ENCODE data around the gene PNPLA7. TPM values are rescaled to one million over a fixed set of nuclear protein-coding genes. Genes with fewer than 3 reads are reported as not detected.

Gene PNPLA7
- total RNA-seq, 1 experiment from 2014 or later = 1.8 TPM

GRCh38 chr9:137423514-137424291, 126.5 kb downstream of the PNPLA7 start:
- no peak for TF ChIP-seq SIN3A (IDR thresholded peaks at IDR 0.05; ENCODE audit: low read depth)
- TF ChIP-seq SP1 (IDR thresholded peaks at IDR 0.05; ENCODE audit: low read depth) = no peak
- TF ChIP-seq EGR1 (IDR thresholded peaks at IDR 0.05; ENCODE audit: low read depth) = no peak
- TF ChIP-seq ZFX (IDR thresholded peaks at IDR 0.05) = peak; percentile 47; the same call in 1 of the 2 replicates
- TF ChIP-seq FOSL1 (IDR thresholded peaks at IDR 0.05; ENCODE audit: low read depth) = no peak
- TF ChIP-seq ELF1 (IDR thresholded peaks at IDR 0.05; ENCODE audit: borderline replicate concordance, low read depth) = no peak
- peak overlapping the region; percentile 99 for H3K27ac ChIP-seq (ENCODE audit: low read depth, low read length)
- H3K9ac ChIP-seq (ENCODE audit: low read length) = peak overlapping the region; percentile 92
- ChIA-PET POLR2A (interaction anchor here (0.6 to 2.1 kb wide), 3 partner anchors 11 to 305 kb away, joined by 3 to 10 read pairs (median 3); no protein-coding TSS in a partner anchor), CTCF (interaction anchor here (1.0 to 2.1 kb wide), 9 partner anchors 12 to 189 kb away, joined by 3 to 10 read pairs (median 7); partner anchors contain the start of gene NRARP), RAD21 (ENCODE audit: low non-redundant PET in 1 of 2, low total read pairs in 2 of 2, uncharacterized antibody in 2 of 2, unreplicated experiment in 2 of 2) (interaction anchor here in 1 of 2 experiments (1.3 kb wide), 1 partner anchor 137 kb away, joined by 5 read pairs; no protein-coding TSS in a partner anchor)
- DNase-seq (ENCODE audit: low read depth, low spot score) (no peak), ATAC-seq (peak; percentile 52)
- intact Hi-C loops (cut with micrococcal nuclease) = loop anchor here (5.0 kb wide), 1 partner anchor 131 kb away; no protein-coding TSS in a partner anchor
- peaks cover 34% of the 10 kb centered on the region for H3K79me2 ChIP-seq (ENCODE audit: insufficient read depth, low read length)
- H3K9me3 ChIP-seq (ENCODE audit: control insufficient read depth in 1 of 2, insufficient read depth in 1 of 2, low read depth in 1 of 2, low read length in 2 of 2) = no peaks in the 10 kb centered on the region
- H3K4me2 ChIP-seq (ENCODE audit: low read length) = peak overlapping the region; percentile 100
- H3K27me3 ChIP-seq (ENCODE audit: insufficient read depth, low read length) = no peaks in the 10 kb centered on the region
- H2AFZ ChIP-seq (ENCODE audit: low read depth, low read length, poor library complexity, severe bottlenecking) = no peak overlapping the region
- no peaks in the 10 kb centered on the region for H3K9me2 ChIP-seq (ENCODE audit: insufficient read depth)
- no peaks in the 10 kb centered on the region; a peak in 1 of 4 replicates for H3K36me3 ChIP-seq (ENCODE audit: control insufficient read depth in 1 of 2, insufficient read depth in 2 of 2, low read length in 2 of 2)
- BruUV-seq (replicated peaks) = no TSS peak
- H4K20me1 ChIP-seq (ENCODE audit: insufficient read depth) = no peaks in the 10 kb centered on the region
- peak overlapping the region; percentile 74 to 79 for H3K4me3 ChIP-seq (replicated peaks in 1 of 2; ENCODE audit: low read depth in 1 of 2, low read length in 2 of 2)
- peaks cover 21 to 34% of the 10 kb centered on the region in 2 experiments for H3K4me1 ChIP-seq (ENCODE audit: control insufficient read depth in 1 of 2, insufficient read depth in 2 of 2, low read length in 2 of 2)
